Activated naive CD4-positive, alpha-beta T cell treated with anti-CD3 and anti-CD28 coated beads, Interleukin-2, amount 10 ng/mL, durations not matched to agents 5 hours and 36 hours (primary cell): ENCODE data around the gene PAFAH2. TPM values are rescaled to one million over a fixed set of nuclear protein-coding genes. Genes with fewer than 3 reads are reported as not detected.

ENCODE experiments used
- total RNA-seq, 2 experiments: library from RNA; stranded (reverse); gene quantifications; one replicate each; pipeline ENCODE4 v1.2.3, GENCODE V29; 2021

The PAFAH2 gene
- 10 to 100 TPM in 1 of 2 experiments, 1 to 10 TPM in 1; 9.9 to 10.7 TPM for total RNA-seq

DNA sequence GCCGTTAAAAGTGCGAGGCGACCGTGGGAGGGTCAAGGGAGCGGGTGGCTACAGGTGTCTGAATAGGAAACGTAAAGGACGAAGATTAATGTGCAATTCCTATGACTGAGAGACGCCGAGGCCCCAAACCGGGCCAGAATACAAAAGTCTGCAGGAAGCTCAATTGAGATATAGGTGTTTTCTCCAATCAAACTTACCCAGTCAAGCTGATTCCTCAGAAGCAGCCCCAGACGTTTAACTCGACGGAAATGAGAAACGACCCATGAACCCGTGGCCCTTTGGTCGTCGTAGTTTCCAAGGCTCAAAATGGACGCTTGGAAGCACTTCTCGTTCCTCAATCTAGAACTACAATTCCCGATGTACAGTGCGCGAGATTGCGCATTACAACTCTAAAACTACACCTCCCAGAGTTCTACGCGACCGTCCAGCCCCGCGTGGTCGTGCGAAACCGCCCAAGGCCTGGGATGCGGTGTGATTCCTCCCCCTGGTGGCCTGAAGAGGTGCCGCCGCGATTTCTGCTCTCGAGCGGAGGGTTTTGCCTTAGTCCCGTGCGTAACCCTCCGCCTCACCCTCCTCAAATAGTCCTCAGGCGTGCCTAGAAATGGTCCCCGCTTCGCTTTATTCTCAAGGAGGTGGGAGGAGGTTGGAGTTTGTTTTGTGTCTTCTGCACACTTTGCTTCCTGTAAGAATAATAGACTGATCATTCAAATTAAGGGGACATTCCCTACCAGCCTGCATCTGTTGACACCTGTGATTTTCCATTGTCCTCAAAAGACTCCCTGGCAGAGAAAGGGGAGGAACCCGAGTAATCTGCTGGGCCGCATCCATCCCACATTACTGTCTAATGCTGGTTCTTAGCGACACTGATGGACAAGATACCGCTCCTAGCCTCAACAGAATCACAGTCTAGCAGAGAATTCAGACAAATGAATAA is at the start of gene PAFAH2:
PAFAH2 (minus strand) TSS at position 236 of the 934 bp plus-strand sequence. CDS start 7,247 bp downstream, outside the sequence.

DNA sequence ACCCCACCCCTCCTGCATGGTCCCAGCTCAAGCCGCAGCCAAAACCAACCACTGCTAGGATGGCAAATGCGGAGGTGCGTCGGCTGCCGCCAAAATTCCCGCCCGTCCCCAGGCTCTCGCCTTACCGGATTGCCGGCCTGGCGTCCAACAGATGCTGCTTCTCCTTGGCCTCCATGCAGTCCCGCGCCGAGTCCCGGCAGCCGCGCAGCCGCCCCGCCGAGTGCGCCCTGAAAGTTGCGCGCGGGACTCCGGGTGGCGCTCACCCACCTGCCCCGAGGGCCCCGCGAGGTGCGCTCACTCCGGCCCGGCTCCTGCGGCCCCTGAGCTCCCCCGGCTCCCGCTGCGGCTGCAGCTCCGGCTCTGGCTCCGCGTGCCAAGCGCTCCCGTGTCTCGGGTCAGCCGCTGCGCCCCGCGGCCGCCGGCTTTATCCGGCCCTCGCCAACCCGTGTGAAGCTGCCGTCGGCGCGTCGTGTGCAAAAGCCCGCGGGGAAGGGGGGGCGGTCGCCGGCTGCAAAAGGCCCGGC is 47.9 kb upstream of the PAFAH2 start, which contains the start of gene SLC30A2:
SLC30A2 (minus strand) TSS at position 397 of the 524 bp plus-strand sequence; CDS start at position 175, 222 bp downstream.

DNA sequence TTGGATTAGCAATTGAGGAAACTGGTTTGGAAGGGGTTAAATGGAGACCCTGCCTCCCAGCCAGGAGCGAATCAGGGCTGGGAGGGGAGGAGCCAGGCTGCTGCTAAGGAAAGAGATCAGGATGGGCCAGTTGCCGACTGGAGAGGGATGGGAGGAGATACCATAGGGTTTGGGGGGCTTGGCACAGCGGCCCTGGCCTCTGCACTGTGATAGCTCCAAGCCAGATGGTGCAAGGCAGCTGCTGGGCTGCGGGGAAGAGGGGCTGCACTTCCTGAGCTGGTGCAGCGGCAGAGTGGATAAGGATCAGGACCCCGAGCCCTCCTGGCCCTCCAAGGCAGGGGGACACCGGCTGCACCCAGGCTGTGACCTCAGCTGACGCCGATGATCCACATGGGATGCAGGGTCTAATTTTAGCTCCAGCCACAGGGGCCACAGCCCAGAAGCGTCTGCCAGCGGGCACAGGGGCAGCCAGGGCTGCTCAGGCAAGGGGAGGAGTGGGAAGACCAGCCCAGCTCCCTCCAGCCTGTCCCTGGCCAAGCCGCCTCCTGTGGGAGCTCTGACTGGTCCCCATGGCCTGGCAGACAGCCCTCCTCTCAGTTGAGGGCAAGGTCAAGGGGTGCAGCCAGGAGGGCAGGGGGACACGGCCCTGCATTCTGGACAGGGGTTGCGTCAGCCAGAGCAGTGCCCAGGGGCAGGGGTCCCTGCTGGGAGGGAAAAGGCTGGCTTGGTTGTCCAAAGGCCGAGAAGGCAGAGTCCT is 24.0 kb upstream of the PAFAH2 start, which contains the start of gene EXTL1:
EXTL1 (plus strand) TSS at position 129 of the 757 bp plus-strand sequence. CDS start 872 bp downstream, outside the sequence.

Other genes starting within 250 kb of the PAFAH2 start
- 10 to 100 TPM; 13.4 to 14.3 TPM for gene SELENON, start 197.9 kb downstream of the PAFAH2 start, total RNA-seq
- gene MTFR1L, start 178.1 kb downstream of the PAFAH2 start, total RNA-seq = 10 to 100 TPM; 44.0 to 45.6 TPM
- gene AUNIP, start 138.6 kb downstream of the PAFAH2 start, total RNA-seq = 1 to 10 TPM; 3.0 to 4.4 TPM
- gene PAQR7, start 122.4 kb downstream of the PAFAH2 start, total RNA-seq = 1 to 10 TPM; 1.7 to 2.1 TPM
- gene STMN1, start 91.6 kb downstream of the PAFAH2 start, total RNA-seq = 100 to 1,000 TPM; 550 to 577 TPM
- gene EXTL1, start 23.7 kb upstream of the PAFAH2 start, total RNA-seq = not detected
- gene SLC30A2, start 48.1 kb upstream of the PAFAH2 start, total RNA-seq = not detected
- gene TRIM63, start 69.6 kb upstream of the PAFAH2 start, total RNA-seq = under 1 TPM in 1 of 2 experiments, not detected in 1; 0.39 TPM
- gene PDIK1L, start 113.8 kb upstream of the PAFAH2 start, total RNA-seq = 10 to 100 TPM; 20.7 TPM
- not detected for gene FAM110D, start 161.0 kb upstream of the PAFAH2 start, total RNA-seq
- gene C1orf232, start 170.9 kb upstream of the PAFAH2 start, total RNA-seq = not detected
- gene ZNF593, start 171.8 kb upstream of the PAFAH2 start, total RNA-seq = 10 to 100 TPM; 21.3 to 23.4 TPM
- gene ZNF593OS, start 173.8 kb upstream of the PAFAH2 start, total RNA-seq = not detected
- 1 to 10 TPM; 4.7 to 5.0 TPM for gene CNKSR1, start 179.4 kb upstream of the PAFAH2 start, total RNA-seq
- gene CATSPER4, start 192.5 kb upstream of the PAFAH2 start, total RNA-seq = not detected
- gene CEP85, start 236.1 kb upstream of the PAFAH2 start, total RNA-seq = 10 to 100 TPM; 32.9 to 36.6 TPM